Inferior parietal cortex (tissue), 1 donor: Measurements from ENCODE around the gene PRDM2.

Experiments used
- DNase-seq: peaks from one replicate; pipeline ENCODE4 v3.0.0-alpha.2; 2016; ENCODE audit errors: extremely low spot score

Gene PRDM2

GRCh38 chr1:13813398-13814012, 113.5 kb downstream of the PRDM2 start:
- DNase-seq = no peak

- no peak for DNase-seq
These were observed 114.1 kb downstream of the PRDM2 start for GRCh38 chr1:13814131-13814530.

- no peak for DNase-seq
These were observed 116.2 kb downstream of the PRDM2 start for GRCh38 chr1:13816016-13816760.

- DNase-seq = no peak
These were observed 117.9 kb downstream of the PRDM2 start for GRCh38 chr1:13817906-13818305.

- no peak for DNase-seq
These were observed 118.9 kb downstream of the PRDM2 start for GRCh38 chr1:13818926-13819325.

GRCh38 chr1:13819642-13820041, 119.7 kb downstream of the PRDM2 start:
- DNase-seq = no peak

GRCh38 chr1:13820055-13820454, 120.1 kb downstream of the PRDM2 start:
- no peak for DNase-seq

- DNase-seq = no peak
These were observed 120.5 kb downstream of the PRDM2 start for GRCh38 chr1:13820456-13820855.

- DNase-seq = no peak
These were observed 123.3 kb downstream of the PRDM2 start for GRCh38 chr1:13823126-13823880.

- DNase-seq = no peak
These were observed 123.9 kb downstream of the PRDM2 start for GRCh38 chr1:13823936-13824335.

GRCh38 chr1:13824626-13825025, 124.6 kb downstream of the PRDM2 start:
- no peak for DNase-seq

GRCh38 chr1:13825033-13825432, 125.0 kb downstream of the PRDM2 start:
- no peak for DNase-seq

GRCh38 chr1:13826009-13826408, 126.0 kb downstream of the PRDM2 start:
- DNase-seq = no peak

- DNase-seq = no peak
These were observed 126.6 kb downstream of the PRDM2 start for GRCh38 chr1:13826591-13826990.

GRCh38 chr1:13828454-13829151, 128.6 kb downstream of the PRDM2 start:
- DNase-seq = no peak

GRCh38 chr1:13829152-13829769, 129.3 kb downstream of the PRDM2 start:
- DNase-seq = no peak

GRCh38 chr1:13830170-13830569, 130.2 kb downstream of the PRDM2 start:
- no peak for DNase-seq

GRCh38 chr1:13830616-13831280, 130.8 kb downstream of the PRDM2 start:
- DNase-seq = no peak

GRCh38 chr1:13832100-13832499, 132.1 kb downstream of the PRDM2 start:
- no peak for DNase-seq

- DNase-seq = no peak
These were observed 132.5 kb downstream of the PRDM2 start for GRCh38 chr1:13832536-13832935.

- DNase-seq = no peak
These were observed 136.1 kb downstream of the PRDM2 start for GRCh38 chr1:13836136-13836535.
